Activated naive CD4-positive, alpha-beta T cell treated with anti-CD3 and anti-CD28 coated beads, Interleukin-2, amount 50 U/mL, for 16 hours (primary cell): ENCODE data around the gene PPP1R12A.
"Not testable (repeated sequence)": the region's sequence is repeated elsewhere in the genome, so short reads cannot be mapped to it uniquely, and the experiment has no call there.

Source experiments
- DNase-seq: peaks from one replicate; pipeline ENCODE4 v3.0.0-alpha.2; 2020

The PPP1R12A gene

DNA sequence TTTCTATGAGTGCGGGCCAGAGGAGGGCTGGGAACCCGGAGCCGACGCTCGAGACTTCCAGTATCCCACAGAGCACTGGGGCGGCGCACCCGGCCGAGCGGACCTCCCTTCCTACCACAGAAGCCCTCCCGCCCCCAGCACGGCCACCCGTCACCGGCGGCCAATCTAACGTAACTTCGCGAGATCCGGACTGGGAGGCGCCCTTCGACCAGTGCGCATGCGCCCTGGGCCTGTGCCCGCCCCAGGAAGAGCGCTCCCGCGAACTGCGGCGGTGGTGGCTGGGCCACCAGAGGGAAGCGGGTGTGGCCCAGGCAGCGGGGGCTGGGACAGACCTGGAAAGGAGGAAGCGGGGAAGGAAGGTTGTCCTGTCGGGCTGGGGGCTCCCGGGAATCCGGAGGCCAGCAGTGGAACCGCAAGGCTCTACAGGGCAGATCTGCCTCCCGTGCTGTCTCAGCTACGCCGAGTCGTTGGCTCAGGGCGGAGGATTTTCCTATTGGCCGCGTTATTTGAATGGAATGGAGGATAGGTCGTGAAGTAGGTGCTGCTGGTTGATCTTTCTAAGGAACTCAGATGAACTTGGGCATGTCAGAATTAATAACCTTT, at the start of gene PPP1R12A:
TSS of gene PPP1R12A (minus strand) at position 77 of the 603 bp plus-strand sequence. CDS start 166 bp downstream, outside the sequence.
- peak; percentile 92 for DNase-seq

DNA sequence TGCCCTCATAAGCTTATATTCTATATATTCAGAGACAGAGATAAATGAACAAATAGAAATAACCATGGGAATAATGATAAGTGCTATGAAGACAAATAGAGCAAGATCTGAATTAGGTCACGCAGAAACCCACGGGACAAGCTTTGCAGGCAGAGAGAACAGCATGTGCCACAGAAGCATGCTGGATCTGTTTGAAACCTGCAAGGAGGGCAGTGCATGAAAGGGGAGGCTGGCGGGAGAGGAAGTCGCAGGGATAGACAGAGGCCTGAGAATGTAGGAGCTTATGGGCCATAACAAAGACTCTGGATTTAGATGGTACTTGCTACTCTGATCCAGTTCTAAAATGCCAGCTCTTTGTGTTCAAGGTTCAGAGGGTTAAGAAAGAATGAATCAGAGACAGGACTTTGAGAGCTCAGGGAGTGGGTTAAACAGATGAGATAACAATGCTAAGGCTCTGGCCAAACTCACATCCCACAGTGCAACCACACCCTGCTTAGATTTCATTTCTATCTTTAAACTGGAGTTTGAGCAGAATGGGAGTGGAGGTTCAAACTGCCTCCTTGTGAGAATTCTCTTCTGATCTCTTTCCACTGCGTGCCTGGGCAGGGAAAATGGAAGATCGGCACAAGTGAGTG, 49.2 kb upstream of the PPP1R12A start:
- DNase-seq, result no peak

DNA sequence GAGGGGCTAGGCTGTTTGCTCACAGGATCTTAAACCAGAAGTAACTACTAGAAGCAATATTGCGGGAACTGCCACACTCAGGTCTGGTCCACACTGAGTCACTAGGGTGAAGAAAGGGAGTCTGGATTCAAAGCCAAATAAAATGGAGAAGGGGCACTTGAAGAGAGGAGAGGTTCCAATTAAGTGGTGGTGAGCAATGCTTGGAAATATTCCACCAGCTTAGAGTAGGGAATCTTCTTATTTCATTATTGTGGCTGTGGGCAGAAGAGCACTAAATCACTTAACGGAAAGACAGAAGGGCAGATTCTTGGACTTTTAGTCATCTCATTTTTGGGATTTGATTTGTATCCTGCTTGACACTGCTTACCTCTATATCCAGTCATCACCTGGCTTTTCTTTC, 48.6 kb upstream of the PPP1R12A start:
- no peak for DNase-seq

DNA sequence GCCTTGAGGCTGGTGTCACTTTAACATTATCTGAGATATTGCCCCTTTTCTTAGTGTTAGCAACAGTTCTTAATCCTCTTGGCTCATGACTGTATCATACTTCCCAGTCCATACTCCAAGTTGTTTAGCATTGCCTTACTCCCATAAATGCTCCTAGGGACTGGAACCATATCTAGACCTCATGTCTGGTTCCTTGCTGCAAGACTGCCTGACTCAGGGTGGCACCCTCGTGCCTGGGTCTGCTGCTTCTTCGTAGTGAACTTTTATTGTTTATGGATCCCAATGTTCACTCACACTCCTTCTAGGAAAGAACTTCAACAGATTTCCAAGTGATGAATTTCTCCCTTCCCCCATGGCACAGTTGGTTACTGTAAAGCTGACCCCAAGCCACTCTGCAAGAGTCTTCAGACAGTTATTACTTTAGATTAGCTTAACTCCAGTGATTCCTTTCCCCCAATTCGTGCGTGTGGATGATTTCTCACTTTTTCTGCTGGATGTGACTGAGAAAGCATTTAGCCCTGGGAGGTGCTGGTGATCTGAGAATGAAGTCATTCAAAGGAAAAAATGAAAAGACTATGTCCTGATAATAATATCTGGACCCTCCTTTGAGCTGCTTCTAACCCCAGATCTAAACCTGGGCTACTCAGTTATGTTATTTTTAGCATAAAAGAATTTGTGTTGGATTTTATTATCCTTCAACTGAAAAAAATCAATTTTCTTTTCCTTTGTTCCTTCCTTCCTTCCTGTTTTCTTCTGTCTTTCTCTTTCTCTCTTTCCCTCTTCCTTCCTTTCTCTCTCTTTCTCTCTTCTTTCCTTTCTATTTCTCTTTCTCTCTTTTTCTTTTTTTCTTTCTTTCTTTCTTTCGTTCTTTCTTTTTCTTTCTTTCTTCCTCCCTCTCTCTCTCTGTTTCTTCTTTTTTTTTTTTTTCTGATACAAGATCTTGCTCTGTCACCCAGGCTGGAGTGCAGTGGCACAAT, 47.5 kb upstream of the PPP1R12A start:
- DNase-seq, result no peak

DNA sequence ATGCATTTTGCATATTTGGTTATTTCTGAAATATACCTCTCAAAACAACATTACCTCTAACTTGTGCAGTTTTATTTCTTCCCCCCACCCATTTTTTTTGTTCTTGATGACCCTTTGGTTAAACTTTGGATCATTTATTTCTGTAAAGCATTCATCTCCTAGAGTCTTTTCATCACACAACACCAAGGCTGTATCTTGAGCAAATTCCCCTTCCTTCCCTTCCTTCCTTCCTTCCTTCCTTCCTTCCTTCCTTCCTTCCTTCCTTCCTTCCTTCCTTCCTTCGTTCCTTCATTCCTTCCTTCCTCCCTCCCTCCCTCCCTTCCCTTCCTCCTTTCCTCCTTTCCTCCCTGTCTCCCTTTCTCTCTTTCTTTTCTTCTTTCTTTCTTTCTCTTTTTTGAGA, 43.8 kb upstream of the PPP1R12A start:
- DNase-seq, result no peak

DNA sequence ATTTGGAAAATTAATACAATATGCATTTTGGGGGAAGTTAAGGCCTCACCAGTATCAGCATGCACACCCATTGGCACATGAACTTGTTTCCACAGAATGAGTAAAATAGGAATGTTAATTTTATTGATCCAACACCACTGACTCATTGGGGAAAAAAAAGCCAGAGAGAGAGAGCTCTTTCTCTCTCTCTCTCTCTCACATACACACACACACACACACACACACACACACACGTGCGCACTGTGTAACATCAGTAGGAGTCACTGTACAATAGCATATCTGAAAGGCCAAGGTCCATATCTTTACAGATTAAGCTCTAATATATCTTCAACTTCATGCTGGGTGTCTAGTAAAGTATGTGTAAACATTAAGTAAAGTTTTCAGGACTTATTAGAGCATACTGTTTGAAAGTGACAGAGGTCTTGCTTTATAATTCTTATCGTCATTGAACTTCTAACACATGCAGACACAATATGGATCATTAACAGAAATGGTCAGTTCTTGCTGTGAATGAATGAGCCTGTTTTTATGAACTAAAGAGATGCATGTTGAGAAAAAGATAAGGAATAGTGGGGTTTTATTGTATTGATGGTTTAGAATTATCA, 43.1 kb upstream of the PPP1R12A start:
- DNase-seq, result not testable (repeated sequence)

DNA sequence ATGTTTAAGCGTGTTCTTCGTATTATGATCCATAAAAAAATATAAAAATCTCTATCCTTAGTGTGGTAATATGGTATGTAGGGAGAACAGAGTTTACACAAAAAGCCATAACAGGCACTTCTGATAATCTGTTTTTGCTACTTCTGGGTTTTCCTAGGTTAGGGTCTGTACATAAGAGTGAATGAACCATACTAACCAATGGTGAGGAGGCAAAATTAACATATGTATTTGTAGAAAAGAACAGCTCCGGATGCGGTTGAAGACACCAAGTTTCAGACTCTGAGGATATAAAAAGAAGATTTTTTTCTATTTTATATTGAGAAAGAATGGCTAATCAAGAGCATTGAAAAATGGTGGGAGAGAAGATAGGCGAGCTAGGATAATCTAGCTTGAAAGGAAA, 40.2 kb upstream of the PPP1R12A start:
- no peak for DNase-seq

DNA sequence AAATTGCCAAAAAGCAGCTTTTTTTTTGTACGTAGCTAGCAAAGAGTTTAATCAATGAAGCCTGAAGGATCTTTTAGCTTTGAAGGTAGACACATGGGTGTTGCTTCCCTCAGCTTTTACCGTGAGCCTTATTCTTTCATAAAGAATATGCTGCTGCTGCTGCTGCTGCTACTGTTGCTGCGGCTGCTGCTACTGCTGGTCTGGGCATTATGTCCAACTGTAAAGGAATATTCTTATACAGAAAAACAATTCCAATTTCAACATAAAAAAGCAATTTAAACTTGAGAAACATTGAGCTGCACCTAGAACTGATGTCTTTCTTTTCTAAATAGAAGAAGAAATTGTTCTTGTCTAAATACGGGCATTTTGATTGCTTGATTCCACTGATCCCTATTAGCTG, 38.9 kb upstream of the PPP1R12A start:
- no peak for DNase-seq

DNA sequence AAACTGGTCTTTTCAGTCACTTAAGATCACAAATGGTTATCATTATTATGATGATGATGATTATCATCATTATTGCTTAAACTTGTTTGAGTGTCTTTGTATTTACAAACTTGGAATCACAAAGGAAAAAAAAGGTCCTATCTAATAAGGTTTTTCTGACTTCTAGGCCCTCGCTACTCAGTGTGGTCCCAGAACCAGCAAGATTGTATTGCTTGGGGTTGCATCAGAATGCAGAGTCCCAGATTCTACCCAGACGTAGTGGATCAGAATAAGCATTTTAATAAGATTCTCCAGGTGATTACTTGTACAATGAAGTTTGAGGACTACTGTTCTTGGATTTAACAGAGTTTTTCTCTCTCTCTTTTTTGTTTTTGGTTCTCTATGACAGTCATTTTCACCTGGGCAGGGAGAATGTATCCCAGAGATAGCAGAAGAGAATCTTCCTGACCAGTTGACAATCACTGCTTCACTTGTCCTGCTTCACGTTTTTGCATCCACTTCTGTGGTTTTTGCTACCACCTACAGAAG, 29.3 kb upstream of the PPP1R12A start:
- DNase-seq, result no peak

DNA sequence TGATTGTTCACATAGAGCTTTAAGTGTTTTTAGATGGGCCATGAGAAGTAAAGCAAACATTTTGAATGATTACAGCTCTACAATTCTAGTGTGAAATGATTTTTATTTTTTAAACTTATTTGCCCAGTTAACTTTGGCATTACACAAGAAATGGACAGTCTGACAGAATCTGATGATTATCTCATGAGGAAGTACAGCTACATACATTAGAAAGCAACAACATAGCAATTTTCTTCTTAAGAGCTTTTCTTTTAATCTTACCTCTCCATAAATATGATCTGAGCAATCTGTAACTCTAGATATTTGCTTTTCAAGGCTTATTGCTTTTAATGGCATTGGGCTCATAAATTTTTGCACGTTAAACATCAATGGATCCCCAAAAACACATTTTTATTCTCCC, 26.5 kb upstream of the PPP1R12A start:
- no peak for DNase-seq

DNA sequence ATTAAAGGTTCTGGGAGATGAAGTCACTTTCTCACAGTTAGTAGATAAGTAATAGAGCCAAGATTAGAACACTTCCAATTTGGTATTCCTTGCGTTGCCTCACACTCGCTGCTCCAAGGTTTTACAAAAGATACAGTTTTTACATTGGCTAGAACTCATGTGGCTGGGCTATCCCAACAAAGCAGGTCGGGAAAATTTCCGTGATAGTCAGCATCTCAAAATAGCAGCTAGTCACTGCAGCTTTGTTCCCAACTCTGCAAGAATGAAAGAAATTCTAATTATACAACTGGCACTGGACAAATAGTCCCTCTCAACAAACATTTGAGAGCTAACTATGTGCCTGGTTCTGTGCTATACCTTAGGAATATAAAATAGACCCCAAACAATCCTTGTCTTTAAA, 24.6 kb upstream of the PPP1R12A start:
- DNase-seq, result no peak

DNA sequence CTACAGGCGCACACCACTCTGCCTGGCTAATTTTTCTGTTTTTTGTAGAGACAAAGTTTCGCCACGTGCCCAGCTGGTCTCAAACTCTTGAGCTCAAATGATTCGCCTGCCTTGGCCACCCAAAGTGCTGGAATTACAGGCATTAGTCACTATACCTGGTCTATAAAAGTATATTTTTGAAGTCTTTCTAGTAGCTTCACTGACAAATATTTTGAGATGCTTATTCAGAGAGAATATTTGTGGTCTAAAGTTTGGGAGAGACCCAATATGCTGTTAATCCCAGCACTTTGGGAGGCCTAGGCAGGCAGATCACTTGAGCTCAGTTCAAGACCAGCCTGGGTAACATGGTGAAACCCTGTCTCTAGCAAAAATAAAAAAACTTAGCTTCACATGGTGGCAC, 22.0 kb upstream of the PPP1R12A start:
- no peak for DNase-seq

DNA sequence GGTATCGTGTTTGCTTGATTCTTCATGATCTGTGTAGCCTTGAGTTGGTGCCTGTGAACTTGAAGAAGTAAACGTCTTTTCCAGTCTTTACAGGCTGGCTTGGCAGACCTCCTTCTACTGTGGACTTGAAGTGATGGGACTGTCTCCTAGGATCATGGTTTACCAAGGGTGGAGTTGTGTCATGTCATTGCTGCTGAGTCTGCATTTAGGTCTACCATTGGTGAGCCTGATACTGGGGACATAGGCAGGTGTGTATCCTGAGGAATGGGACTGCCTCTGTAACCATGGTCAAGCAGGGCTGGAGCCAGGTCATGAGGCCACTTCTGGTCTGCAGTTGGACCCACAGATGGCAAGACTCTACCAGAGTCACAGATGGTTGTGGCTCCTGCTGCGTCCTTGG, 20.7 kb upstream of the PPP1R12A start:
- DNase-seq, result no peak

DNA sequence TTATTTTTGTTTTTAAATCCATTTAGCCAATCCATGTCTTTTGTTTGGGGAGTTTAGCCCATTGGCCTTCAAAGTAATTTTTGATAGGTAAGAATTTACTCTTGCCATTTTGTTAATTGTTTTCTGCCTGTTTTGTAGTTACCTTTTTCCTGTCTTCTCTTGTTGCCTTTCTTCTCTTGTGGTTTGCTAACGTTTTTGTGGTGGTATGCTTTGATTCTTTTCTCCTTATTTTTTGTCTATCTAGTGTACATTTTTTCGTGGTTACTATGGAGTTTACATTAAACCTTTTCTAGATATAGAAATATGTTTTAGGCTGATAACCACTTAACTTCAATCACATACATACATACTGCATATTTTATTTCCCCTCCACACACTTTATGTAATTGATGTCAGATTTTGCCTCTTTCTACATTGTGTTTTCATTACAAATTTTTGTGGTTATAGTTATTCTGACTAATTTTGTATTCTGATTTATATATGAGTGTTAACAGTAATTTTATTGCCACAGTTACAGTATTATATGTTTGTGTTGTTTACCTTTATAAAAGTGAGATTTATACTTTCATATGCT, 19.2 kb upstream of the PPP1R12A start:
- no peak for DNase-seq

DNA sequence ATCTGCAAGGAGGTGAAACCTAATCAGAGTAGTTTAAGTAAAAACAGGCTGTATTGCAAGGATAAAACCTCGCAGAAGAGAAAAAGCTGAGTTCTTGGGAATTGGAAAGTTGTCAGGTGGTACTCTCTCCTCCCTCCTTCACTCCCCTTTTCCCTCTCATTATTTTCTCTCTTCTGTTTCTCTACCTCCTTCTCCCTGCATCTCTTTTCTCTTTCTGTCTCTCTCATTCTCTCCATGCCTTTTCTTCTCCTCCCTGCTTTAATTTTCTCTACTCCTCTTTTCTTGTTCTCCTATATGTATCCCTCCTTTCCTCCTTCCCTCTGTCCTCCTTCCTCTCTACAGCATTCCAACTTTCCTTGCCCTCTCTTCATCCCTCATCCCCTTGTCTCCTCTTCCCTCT, 14.2 kb upstream of the PPP1R12A start:
- no peak for DNase-seq

DNA sequence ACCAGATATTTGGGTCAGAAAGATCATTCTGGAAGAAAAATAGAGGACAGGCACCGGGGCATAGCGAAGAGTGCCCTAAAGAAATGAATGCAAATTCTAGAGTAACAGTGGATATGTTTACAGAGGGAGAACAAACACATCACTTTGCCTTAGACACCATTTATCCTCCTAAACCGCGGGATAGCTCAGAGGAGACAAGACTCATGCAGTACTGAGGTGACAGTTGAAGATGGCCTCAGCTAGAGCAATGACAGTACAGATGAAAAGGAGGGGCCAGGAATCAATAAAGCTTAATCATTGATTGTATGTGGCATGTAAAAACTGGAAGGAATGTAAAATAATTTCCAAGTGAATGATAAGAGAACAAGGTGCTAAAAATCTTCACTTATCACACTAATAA, 10.5 kb upstream of the PPP1R12A start:
- DNase-seq, result no peak

DNA sequence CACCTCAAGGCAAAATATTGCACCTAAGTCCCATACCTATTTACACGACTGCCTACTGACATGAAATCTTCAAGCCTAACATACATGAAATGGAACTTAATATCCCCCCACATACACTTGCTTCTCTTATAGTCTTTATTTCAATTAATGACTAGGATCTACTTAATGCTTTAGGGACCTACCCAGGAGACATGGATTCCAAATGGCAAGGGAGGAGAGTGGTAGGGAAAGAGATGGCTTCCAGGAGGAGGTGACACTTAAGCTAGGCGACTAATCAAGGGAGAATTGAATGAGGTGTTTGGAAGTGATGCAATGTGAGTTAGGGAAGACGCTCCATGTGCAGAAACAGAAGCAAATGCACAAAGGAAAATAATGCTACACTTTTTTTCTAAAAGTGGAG, 9.7 kb upstream of the PPP1R12A start:
- DNase-seq, result no peak

DNA sequence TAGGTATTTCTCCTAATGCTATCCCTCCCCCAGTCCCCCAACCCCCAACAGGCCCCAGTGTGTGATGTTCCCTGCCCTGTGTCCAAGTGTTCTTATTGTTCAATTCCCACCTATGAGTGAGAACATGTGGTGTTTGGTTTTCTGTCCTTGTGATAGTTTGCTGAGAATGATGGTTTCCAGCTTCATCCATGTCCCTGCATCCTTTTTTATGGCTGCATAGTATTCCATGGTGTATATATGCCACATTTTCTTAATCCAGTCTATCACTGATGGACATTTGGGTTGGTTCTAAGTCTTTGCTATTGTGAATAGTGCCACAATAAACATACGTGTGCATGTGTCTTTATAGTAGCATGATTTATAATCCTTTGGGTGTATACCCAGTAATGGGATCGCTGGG, 7.9 kb upstream of the PPP1R12A start:
- not testable (repeated sequence) for DNase-seq

DNA sequence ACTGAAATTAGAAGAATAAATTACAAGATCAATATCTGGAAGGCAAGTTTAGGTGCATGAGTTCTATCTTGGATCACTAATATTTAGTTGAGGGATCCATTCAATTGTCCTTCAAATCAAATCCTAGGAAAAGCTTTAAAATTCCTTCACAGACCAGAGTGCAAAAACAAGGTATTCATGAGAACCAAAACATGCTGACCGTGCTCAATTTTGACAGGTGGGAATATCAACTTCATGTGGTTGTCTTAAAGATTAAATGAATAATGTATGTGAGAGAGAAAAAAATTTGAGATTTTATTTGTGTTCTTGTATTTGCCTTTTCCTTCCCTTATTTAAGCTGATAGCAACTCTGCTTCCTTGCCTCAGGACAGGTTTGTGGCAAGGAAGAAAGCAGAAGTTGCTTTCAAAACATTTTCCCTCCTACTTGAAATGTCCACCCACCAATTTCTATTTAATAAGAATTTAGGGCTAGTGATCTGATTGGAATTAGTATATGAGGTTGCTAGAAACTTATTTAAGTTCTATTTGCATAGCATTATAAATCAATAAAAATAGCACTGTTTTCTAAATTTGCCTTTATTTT, 4.9 kb upstream of the PPP1R12A start:
- no peak for DNase-seq

DNA sequence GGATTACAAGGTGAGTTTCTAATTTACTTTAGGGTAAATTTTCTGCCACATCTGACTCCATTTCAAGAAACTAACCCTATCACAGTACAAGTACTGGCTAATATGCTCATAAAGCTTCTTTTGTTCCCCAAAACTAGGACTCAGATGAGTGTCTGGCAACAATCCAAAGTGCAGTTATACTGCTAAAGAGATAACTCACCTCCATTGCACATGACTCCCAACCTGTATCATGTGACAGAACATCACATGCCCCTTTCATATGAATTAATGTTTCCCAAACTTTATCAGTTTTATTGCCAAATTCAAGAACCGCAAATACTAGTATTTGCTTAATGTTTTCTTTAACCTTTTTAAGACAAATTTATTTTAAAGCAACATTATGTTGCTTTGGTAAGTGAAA, 3.9 kb upstream of the PPP1R12A start:
- DNase-seq, result no peak

DNA sequence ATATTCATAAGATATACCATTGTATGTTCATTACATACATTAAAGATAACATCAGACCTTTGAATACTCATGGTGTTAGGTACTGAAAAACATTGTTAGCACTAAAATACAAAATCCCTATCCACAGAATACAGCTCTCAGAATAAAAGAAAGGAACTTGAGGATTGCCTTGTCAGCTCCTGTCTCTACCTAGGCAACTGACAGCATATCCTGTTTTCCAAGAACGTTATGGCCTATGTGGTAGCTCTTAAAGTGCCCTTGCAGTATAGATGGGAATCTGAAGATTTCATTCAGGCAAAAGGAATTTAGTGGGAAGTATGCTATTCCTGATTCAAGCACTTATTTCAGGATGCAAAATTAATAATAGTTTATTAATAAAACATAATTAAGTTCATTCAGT, 1.8 kb upstream of the PPP1R12A start:
- no peak for DNase-seq

DNA sequence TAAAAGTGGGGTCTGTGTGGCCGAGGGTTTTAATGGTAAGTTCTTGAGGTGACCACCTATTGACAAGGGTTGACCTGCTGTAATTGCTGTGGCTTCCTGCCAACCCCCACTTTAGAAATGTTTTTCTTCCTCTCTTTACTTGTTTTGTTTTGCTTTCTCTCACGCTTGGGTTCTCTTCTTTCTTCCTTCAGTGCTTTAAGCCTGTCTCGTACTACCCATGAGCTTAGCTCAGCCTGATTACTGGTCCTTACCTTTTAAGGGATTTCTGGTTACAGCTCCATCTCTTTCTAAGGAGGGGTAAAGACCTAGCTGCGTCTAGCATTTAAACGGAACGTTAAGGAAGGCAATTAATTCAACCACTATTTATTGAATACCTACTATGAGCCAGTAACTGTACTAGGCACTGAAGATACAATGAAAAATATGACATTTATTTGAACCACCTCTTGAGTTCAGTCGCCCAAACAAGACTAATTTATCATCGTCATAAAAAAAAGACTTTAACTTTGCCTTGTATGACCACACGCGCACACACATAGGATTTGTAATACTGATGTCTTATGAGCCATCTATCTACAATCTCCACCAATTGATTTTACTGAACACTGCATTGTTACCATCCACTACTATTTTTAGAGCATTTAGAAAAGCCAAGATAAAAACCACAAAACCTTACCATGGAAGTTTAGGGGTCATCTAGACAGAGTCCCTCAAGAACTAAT, 888 bp upstream of the PPP1R12A start:
- DNase-seq, result no peak
